Vagina (tissue), 2 donors: ENCODE data around the gene TTC23.

Experiments
- CTCF ChIP-seq, 3 experiments: fragments of 450-650 bp in 2 of 3; fragments of 200-600 bp in 1 of 3; sonication (generic) in 1 of 3; IDR thresholded peaks; one replicate each; pipeline ENCODE4 v1.5.1; 2017 to 2019; ENCODE audit warnings: antibody characterized with exemption in 3 of 3, mild to moderate bottlenecking in 2 of 3, moderate library complexity in 2 of 3
- POLR2AphosphoS5 ChIP-seq, 2 donors: sonication (generic); formaldehyde crosslinking; IDR thresholded peaks; one replicate each; pipeline ENCODE4 v1.9.0; 2017; ENCODE audit warnings: antibody characterized with exemption in 2 of 2, mild to moderate bottlenecking in 2 of 2, low read depth in 1 of 2; ENCODE audit not compliant: insufficient read depth in 1 of 2

- TF ChIP-seq CTCF (IDR thresholded peaks at IDR 0.05) (no peak), POLR2AphosphoS5 (IDR thresholded peaks at IDR 0.05; ENCODE audit: insufficient read depth in 1 of 2, low read depth in 1 of 2) (no peak)
These were observed 107.4 kb downstream of the TTC23 start for GRCh38 chr15:99141943-99142342.
